Liver (tissue), 3 donors: ENCODE data around the gene UGT2B7.

Experiments used
- CTCF ChIP-seq: fragments of 150-350 bp; IDR thresholded peaks from 2 replicates; pipeline ENCODE4 v1.5.1; 2017; ENCODE audit warnings: improper control_type of control experiment, low read depth, low read length; ENCODE audit not compliant: missing input control
- HNF4G ChIP-seq: IDR thresholded peaks from 2 replicates; pipeline ENCODE4 v1.6.1; 2016; ENCODE audit warnings: antibody characterized with exemption
- REST ChIP-seq: IDR thresholded peaks from 2 replicates; pipeline ENCODE4 v1.6.1; 2016; ENCODE audit warnings: antibody characterized with exemption, mild to moderate bottlenecking
- donor health status: healthy.
- donor health status: healthy.

- no peak for TF ChIP-seq REST
- TF ChIP-seq CTCF = no peak
- no peak for TF ChIP-seq HNF4G
Observed at GRCh38 chr4:69124941-69125340, 28.7 kb downstream of the UGT2B7 start.
